Activated T-cell treated with anti-CD3 and anti-CD28 coated beads for 24 hours (primary cell): Measurements from ENCODE around the gene PAM.

Experiments
- DNase-seq: peaks from one replicate; pipeline ENCODE4 v3.0.0-alpha.2; 2020; ENCODE audit warnings: low read depth

PAM gene

DNA sequence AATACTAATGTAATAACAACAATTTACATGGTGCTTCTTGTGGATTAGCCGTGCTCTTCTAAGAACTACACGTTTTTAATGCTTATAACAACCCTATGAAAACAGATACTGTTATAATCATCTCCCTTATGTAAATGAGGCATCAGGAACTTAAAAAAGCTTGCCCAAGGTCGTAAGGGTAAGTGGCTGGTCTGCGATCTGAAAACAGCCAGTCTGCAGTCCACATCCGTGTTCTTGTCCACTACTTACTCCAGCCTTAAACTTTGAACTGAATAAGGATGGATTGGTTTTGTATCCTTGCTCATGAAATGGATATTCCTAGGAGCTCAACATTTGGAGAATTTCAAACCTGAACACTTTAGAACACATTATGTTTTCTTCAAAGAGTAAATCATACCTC lies 26.7 kb downstream of the PAM start:
- DNase-seq, result no peak

DNA sequence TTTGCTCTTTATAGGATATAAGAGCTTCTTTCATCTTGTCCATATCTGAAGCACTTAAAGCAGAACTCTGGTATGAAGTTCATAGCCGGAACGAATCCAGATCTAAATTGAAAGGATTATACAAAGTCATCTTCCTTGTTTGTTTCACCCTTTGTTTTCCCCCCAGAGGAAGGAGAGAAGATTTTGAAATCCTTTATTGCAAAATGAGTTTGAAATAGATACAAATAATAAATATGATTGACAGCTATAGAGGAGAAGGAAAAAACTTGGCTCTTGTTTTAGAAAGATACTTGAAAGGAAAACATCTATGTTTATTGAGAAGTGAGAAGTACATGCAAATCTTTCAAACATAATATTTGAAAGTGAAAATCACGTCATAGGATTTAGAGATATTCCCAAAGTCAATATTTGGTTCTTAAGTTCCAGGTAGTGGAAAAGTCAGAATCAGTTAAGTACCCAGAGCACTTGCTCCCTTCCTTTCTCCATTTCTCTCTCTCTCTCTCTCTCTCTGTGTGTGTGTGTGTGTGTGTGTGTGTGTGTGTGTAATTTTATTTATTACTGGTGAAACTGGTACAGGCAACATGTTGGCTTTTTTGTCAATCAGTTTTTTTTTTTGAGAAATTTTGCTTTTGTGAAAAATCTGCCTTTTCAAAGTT lies 27.2 kb downstream of the PAM start:
- no peak for DNase-seq

DNA sequence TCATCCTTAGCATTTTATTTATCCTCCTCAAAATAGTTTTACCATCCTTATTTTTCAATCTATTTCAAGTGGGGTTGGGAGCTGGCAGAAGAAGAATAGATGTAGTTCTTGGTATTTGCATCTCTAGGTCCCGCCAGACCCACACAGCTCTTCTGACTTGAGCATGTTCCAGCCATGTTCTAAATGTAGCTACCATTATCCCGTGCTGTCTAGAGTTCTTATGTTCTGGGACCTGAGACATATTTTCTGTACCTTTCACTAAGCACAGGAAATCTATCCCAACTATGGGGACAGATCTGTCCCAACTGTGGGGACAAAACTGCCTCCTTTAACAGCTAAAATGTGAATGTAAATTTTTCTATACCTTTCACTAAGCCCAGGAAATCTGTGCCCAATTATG lies 32.0 kb downstream of the PAM start:
- DNase-seq, result no peak

DNA sequence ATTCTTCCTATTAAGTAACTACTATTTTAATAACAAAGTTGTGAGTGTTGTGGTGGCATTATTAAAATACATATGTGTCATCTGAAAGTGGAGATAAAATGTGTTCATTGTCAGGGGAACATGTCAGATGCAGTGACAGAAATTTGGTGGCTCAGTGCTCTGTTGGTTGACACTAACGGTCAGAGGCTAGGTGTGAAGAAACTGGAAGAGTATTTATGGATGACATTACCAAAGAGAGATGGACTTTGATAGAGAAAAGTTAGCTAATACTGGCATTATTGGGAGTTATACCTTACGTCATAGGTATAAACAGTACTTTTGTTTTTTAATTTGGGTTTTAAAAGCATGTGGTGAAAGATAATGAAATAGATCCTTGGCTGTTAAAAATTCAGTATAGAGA lies 33.7 kb downstream of the PAM start:
- DNase-seq, result no peak

DNA sequence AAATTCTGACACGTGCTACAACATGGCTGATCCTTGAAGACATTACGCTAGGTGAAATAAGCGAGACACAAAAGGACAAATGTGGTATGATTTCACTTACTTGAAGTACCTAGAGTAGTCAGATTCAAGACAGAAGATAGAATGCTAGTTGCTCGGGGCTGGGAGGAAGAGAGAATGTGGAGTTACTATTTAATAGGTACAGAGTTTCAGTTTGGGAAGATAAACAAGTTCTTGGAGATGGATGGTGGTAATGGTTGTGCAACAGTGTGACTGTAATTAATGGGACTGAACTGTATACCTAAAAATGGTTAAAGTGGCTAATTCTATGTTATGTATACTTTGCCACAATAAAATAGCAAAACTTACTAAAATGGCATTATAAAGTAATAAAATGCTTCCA lies 34.4 kb downstream of the PAM start:
- no peak for DNase-seq

GRCh38 chr5:102790748-102791147 lies 35.6 kb downstream of the PAM start:
- DNase-seq, result no peak

DNA sequence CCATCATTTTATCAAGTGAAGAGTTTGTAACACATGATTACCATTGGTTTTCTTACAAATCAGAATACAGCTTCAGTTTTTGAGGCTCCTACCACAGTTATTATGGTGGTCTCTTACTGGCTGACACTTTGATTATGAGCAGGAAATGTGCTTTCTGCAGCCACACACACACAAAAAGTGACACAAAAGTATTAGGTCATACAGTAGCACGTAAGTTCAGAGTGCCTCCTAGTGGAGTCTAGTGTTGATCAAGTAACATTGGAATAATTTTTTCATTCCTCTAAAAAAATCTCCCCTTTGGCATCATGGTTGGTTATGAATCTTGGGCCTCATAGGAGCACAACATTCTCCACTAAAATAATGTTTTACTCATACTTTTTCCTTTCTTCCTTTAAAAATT lies 37.6 kb downstream of the PAM start:
- DNase-seq, result no peak

- DNase-seq, result no peak
Measured at GRCh38 chr5:102794047-102794446, 38.9 kb downstream of the PAM start.

DNA sequence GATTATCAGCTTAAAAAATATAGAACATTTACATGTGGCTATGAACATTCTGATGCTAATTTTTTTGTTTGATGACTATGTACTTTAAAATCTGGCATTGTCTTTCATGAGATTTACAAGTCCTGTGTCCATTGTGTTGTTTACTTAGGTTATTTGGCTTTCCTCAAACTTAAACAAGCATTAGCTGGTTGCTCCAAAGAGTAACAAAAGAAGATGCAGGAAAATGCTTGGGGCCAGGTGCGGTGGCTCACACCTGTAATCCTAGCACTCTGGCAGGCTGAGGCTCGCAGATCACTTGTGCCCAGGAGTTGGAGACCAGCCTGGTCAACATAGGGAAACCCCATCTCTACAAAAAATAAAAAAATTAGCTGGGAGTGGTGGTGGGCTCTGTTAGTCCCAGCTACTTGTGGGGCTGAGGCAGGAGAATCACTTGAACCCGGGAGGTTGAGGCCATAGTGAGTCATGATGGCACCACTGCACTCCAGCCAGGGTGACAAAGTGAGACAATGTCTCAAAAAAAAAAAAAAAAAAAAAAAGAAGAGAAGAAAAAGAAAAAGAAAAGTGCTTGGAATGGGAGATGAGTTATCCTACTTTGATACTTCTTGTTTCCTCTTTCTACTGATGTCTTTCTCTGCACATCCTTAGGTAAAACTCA lies 39.7 kb downstream of the PAM start:
- DNase-seq, result no peak

GRCh38 chr5:102795526-102795925 lies 40.4 kb downstream of the PAM start:
- DNase-seq, result no peak

- DNase-seq, result no peak
Measured at GRCh38 chr5:102796009-102796408, 40.9 kb downstream of the PAM start.

DNA sequence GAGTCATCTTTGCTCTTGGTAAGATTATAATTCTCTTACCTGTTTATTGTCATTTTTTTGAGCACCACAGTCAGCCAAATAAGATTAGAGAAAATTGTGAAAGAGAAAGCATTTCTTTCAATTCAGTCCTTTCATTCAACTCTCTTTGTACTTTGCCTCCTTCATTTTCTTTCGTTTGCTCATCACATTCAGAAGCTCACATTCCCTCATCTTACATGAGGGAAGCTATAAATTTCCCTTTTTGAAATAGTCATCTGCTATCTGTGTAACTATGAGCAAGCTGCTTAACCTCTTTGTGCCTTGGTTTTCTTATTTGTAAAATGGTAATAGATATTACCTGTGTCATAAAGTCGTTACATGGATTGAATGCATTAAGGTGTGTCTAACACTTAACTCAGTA lies 41.4 kb downstream of the PAM start:
- DNase-seq, result no peak

GRCh38 chr5:102797322-102797884 lies 42.3 kb downstream of the PAM start:
- DNase-seq, result no peak

- no peak for DNase-seq
Measured at GRCh38 chr5:102798104-102798785, 43.1 kb downstream of the PAM start.

GRCh38 chr5:102799017-102799416 lies 43.9 kb downstream of the PAM start:
- DNase-seq, result no peak

DNA sequence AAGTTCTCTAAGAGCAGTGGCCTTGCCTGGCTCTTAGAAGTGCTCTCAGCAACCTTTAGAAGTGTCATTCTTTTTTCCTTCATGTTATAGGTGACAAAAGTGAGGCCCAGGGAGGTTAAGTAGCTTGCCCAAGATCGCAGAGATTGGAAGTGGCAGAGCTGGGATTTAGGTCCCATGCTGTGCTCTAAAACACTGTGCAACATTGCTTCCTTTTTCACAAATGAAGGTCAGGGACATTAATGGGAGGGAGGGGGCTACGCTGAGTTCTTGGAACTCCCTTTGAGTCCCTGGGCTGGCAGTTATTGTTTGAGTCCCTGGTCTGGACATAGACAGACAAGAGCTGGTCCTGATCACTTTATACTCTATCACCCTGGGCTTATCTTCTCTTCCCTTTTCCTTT lies 45.3 kb downstream of the PAM start:
- no peak for DNase-seq

DNA sequence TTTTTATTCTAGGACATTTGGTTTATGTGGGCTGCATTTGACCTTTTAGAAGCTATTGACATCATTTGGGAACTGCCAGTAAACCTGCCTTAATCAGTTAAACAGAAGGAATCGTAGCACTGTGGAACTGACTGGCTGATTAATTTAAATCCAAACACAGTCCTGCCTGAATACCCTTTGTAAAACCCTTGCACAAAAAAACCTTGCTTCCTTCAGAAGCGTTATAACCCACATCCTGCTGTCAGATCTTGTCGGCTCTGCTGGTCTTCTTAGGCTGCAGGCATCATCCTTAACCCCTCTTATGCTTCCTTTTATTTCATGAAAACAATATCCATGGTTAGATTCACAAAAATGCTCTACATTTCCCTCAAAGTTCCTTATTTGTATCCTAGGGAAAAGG lies 46.3 kb downstream of the PAM start:
- DNase-seq, result no peak

- no peak for DNase-seq
Measured at GRCh38 chr5:102802708-102803458, 47.8 kb downstream of the PAM start.

DNA sequence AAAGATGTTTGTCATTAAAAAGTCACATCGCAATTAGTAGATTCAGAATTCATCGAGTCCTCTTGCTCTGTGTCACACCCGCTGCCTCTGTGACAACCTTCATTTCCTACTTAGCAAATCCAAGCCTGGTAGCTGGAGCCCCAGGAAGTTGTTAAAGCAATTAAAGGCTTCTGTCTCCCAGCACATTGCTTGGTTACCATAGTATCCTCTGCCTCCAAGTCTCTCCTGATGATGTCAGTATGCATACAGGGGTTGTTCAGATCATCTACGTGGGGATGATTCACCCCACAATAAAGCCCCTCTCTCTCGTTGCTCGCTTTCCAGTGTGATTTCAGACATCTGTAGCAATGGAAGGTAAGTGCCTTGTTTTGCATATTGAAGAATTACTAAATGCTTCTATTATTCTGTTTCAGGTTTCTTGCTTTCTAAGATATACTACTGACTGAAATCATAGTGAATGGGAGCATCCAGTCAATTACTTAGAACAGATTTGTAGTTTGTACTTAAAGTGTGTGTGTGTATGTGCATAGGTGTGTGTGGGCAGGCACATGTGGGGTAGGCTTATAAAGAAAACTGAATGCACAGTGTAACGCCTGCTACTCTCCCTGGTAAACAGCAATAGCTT lies 52.9 kb downstream of the PAM start:
- DNase-seq, result no peak

DNA sequence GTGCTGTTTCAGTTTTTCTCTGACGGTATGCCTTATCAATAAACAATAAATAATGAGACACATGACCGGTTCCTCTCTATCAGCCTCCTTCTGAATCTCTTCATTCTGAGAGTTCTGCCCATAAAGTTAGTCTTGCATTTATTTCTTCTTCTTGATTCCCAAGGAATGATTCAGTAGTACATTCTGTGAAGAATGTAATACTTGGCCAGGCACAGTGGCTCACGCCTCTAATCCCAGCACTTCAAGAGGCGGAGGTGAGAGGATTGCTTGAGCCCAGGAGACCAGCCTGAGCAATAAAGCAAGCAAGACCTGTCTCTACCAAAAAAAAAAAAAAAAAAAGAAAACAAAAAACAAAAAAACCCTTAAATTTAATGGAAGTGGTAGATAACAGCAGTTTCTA lies 53.9 kb downstream of the PAM start:
- no peak for DNase-seq

DNA sequence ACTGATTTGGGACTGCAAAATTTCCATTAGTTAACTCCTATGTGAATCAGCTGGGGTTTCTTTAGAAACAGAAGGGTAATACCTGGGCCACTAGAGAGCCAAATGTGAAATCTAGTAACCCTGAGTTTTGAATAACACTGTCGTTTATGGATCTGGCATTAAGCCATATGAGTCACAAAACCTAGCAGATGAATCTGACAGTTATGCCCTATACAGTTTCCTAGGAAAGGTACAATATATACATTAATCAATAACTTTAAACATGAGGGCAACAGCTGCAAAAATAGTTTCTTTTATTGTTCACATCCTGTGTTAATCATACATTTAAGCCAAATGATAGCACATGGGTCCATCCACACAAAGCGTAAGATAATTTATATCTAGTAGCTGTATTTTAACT lies 56.9 kb downstream of the PAM start:
- DNase-seq, result no peak

- DNase-seq, result no peak
Measured at GRCh38 chr5:102813740-102814139, 58.6 kb downstream of the PAM start.
